HG03558 (cell line): Measurements from ENCODE around the gene SWI5.
"Not testable (repeated sequence)": the region's sequence is repeated elsewhere in the genome, so short reads cannot be mapped to it uniquely, and the experiment has no call there.

Experiments
- ATAC-seq: cut with Tn5 transposase; IDR thresholded peaks from one replicate; pipeline ENCODE4 v1.9.1; 2021; ENCODE audit warnings: moderate number of reproducible peaks; ENCODE audit not compliant: unreplicated experiment; ENCODE audit errors: extremely low read depth

SWI5 gene

DNA sequence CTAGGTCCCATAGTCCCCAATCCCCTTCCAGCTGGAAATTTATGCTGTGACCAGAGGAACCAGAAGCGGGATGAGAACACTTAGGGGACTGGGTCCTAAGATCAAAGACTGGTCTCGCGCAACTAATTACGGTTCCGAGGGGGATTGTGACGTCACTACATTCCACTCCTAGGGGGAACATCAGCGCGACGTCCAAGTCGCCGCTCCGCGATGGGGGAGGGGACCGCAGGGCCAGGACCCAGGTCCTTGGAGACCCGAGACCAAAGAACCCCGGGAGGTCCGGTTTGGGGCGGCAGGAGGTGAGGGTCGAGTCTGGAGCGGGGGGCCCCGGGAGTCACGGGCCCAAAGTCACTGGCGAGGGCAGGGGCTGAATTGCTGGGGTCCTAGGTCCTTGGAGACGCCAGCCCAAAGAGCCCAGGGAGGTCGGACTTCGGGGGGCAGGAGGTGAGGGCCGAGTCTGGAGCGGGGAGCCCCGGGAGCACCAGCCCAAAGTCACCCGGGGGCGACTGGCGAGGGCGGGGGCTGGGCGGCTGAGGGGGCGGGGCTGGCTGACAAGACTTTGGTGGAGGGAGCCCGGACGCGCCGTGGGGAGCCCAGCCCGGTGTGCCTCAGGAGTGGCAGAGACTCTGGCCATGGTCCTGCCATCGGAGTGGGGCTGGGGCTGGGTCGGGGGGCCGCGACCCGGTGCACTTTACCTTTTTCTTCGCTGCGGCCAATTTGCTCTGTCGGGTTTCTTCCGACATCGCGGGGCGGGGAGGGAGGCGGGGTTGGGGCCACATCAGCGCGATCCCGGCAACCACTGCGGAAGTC, 673 bp upstream of the SWI5 start, which contains the start of gene GOLGA2:
Gene GOLGA2 (minus strand): TSS at position 810 of the 810 bp plus-strand sequence. CDS start 31 bp downstream, at position 779.
- no peak for ATAC-seq

DNA sequence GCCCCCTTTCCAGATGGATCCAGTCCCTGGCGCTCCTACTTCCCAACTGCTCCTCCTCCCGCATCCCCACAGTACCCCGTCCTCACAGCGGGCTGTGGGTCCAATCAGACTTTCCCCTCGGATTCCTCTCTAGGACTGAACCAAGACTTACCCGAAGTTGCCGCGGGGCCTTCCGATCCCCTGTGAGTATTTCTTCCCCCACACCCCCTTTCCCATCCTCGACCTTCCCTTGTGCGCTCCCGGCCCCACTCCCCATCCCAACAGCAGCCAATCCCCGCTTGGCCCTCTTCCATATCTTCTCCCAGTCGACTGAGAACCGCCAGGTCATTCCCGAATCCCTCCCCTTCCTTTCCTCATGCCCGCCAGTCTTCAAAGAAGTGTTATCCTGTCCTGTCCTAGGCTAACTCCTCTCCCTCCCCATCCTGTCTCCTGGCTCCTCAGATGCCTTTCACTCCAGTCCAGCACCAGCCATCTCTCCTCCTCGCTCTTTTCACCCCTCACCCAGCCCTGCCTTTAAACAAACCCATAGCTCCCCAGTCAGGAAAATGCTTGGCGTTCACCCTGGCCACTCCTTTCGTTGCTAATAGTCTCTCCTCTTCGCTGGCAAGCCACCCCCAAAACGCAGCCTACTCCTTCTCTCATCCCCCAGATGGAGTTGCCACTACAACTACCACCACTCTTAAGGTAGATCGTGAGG, 646 bp downstream of the SWI5 start:
- no peak for ATAC-seq

DNA sequence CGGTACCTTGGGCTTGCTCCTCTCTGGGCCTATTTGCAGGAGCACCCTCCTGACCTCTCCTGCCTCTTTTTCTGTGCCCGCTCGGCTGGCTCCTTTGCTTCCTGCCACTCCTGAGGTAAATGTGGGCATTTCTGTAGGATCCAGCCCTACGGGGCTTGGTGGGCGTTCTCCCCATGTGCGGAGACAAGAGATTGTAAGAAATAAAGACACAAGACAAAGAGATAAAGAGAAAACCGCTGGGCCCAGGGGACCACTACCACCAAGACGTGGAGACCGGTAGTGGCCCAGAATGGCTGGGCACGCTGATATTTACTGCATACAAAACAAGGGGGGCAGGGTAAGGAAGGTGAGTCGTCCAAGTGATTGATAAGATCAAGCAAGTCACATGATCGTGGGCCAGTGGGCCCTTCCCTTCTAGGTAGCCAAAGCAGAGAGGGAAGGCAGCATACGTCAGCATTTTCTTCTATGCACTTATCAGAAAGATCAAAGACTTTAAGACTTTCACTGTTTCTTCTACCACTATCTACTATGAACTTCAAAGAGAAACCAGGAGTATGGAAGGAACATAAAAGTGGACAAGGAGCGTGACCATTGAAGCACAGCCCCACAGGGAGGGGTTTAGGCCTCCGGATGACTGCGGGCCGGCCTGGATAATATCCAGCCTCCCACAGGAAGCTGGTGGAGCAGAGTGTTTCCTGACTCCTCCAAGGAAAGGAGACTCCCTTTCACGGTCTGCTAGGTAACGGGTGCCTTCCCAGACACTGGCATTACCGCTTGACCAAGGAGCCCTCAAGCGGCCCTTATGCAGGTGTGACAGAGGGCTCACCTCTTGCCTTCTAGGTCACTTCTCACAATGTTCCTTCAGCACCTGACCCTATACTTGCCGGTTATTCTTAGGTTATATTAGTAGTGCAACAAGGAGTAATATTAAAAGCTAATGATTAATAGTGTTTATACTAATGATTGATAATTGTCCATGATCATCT, 3.3 kb downstream of the SWI5 start:
- ATAC-seq: not testable (repeated sequence)

DNA sequence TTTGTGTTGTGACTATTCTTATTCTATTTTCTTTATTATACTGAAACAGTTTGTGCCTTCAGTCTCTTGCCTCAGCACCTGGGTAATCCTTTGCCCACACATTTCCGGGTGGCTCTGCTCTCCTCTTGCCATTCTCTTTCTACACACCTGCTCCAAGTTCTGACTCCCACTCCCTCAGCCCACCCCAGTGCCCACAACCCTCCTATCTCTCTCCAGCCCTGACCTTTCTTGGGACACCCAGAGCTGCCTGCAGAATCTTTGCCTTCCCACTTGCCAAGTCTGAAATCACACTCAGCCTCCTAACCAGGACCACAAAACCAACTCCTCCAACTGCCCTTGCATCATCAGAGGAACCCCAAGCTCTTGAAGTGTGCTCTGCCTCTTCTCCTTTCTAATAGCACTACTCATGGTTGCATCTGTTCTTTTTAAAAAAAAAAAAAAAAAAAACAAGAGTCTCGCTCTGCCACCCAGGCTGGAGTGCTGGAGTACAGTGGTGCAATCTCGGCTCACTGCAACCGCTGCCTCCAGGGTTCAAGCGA, 4.1 kb downstream of the SWI5 start:
- no peak for ATAC-seq

DNA sequence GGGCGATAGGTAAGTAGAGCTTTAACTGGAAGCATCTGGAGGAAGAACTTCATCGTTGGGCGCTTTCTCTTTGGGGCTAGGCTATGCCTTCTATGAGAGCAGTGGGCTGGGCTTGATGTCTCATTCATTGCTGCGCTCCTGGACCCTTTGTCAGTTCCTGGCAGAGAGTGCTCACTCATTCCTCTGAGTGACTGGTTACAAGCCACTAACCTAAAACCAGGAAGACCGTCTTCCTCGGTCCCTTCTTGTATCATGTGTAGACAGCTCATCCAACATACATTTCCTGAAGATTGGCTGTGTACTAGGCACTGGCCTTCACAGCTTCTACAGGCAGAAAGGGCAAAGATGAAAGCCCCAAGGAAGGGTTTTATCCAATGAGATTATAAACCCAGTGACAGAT, 6.4 kb downstream of the SWI5 start:
- ATAC-seq: no peak

DNA sequence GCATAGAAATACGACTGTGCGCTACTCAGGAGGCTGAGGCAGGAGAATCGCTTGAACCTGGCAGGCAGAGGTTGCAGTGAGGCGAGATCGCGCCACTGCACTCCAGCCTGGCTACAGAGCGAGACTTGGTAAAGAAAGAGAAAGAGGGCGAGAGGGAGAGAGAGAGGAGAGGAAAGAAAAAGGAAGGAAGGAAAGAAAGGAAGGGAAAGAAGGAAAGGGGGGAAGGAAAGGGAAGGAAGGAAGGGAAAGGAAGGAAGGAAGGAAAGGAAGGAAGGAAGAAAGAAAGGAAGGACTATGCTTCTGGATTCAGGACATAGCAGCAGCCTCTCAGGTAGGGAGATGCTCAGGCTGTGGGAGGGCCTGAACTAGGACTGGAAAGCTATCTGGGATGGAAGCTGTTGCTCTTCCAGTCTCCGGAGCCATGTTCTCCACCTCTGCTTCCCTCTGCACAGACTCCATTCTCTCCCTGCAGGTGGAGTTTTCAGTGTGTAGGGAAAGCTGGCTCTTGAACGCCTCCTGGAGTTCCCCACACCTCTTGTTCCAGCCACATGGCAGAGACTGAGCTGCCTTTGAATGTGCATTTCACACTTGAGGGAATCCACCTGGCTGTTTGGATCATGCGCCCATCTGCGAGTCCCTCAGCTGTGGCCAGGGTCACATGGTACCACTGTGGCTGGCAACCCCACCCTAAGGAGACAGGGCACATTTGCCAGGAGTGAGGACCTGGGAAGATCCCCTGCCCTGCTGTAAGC, 9.1 kb downstream of the SWI5 start:
- ATAC-seq: no peak

DNA sequence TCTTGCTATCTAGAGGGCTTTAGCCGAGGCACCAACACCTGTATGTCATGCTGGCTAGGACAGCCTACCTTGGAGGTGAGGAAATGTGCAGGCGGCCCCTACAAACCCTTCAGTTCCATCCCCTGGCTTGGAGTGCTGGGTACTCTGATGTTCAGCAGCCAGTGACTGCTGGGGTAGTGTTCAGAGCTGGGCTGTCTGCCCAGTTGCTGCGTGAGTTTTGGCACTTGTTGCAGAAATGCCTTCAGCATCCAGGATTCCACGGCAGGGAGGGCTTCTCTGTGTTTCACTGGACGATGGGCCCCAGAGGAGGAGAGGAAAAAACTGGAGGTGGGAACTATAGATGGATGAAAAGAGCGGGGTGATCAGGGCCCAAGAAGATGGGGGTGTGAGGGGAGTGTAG, 10.4 kb downstream of the SWI5 start:
- ATAC-seq: no peak

DNA sequence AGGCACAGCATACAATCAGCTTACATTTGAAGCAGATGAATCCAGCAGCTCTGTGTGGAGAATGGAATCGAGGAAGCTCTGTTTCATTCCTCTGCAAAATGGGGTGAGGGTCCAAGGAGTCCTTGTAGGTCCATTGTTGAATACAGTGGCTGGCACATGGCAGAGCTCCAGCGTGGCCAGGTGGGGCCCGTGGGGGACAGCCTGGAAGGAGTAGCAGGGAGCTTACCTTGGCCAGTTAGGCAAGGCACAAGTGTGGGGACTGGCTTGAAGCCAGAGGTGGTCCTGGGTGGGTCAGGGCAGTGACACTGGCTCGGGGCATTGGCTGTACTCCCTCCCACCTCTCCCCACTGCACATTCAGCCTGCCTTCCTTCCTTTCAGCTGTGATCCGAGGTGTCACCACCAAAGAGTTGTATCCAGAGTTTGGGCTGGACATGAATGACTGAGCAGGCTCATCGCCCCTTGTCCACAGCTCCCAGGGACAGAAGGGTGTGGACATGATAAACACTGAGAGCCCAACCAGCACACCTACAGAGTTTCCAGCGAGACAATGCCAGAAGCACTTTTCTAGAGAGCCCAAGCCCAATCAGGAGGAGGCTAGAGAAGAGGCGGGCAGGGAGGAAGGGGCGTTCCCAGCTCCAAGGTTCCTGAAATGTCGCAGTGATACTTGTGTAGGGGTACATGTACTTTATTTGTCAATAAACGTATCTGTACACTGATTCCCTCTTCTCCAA, 12.4 kb downstream of the SWI5 start:
- no peak for ATAC-seq

DNA sequence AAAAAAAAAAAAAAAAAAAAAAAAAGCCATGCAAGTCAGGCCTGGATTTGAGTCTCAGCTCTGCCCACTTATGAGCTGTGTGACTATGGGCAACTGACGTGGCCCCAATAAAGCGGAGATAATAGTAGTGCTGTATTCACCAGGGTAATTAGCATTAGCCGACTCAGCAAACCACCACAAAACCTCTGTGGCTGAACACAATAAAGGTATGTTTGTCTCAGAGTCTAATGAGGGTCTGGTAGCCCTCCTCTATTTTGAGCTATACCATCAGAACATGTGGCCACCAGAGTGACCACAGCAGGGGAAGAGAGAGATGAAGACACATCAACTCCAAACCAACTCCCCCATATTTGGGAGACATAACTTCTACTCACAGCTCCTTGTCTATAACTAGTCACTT, 15.9 kb downstream of the SWI5 start:
- no peak for ATAC-seq

DNA sequence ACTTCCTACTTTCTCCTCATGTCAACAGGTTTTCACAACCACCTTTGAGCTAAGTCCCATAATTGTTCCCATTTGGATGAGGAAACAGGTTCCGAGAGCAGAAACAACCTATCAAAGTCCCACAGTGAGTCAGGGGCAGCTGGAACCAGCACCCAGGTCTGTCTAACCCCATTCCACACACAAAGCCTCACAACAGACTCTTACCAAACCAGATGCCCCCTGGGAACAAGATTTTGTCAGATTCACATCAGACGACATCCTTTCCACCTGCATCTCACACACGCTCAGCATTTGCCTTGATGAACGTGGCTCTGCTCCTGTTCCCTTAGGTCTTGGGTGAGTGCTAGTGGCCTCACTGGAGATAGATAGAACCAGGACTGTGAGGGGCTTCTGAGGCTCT, 17.0 kb downstream of the SWI5 start:
- ATAC-seq: no peak

DNA sequence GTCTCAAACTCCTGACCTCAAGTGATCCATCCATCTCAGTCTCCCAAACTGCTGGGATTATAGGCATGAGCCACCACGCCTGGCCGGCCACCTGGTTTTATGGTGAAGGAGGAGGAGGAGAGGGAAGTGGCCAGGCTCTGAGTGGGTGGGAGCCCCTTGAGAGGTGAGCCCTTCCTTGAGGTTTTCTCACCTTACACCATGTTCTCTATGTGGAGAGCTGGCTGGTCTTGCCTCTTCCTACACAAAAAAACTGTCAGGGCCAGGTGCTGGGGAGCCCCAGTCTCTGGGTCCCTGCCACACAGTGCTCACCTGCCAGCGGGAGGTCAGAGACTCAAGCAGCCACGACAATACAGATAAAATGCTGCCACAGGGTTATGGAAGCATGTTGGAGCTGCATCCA, 18.1 kb downstream of the SWI5 start:
- no peak for ATAC-seq

DNA sequence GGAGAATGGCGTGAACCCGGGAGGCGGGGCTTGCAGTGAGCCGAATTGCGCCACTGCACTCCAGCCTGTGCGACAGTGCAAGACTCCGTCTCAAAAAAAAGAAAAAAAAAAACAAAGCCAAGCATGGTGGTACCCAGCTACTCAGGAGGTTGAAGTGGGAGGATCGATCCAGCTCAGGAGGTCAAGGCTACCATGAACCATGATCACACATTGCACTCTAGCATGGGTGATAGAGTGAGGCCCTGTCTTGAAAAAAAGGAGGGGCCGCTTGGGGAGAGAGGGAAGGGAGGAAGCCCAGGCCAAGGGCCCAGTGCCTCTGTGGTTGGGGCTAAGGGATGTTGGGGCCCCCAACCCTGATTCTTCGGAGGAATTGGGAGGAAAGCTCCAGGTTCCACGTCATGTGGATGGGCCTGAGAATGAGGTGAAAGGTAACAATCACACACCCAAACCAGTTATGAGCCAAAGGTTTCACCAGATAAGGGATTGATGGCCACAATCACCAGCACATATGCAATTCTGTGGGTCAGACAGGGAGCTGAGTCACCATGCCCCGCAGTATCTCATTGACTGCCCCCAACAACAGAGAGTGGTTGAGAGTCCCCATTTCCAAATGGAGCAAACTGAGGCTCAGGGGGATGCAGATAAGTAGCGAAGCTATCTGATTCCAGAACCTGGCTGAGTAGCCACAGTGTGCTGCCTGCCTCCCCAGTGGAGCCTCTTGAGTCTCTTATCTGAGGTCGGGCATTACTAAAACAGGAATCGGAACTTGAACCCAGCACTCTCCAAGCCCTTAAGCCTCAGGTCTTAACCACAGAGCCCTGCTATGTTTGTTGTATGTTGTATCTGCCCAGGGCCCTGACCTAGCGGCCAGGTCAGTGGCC, 20.5 kb downstream of the SWI5 start:
- ATAC-seq: no peak

DNA sequence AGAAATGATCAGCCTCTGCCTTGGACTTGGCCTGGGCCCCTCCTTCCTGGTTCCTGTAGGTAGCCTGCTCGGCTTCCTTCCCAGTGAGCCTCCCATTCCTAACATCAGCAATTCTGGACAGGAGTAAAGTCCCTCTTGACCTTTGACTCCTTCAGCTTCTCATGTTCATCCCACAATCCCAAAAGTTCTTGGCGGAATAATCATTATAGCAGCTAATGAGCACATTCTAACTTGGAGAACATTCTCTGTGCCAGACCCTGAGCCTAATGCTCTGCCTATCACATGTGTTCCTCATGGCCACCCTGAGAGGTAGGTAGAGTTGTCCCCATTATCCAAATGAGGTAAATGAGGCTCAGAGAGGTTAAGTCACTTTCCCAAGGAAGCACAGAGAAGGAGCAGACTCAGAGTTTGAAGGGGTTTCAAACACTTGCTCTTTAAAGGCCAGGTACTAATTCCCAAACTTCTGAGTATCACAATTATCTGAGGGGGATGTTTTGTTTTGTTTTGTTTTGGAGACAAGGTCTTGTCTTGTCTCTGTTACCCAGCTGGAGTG, 21.2 kb downstream of the SWI5 start:
- ATAC-seq: no peak

DNA sequence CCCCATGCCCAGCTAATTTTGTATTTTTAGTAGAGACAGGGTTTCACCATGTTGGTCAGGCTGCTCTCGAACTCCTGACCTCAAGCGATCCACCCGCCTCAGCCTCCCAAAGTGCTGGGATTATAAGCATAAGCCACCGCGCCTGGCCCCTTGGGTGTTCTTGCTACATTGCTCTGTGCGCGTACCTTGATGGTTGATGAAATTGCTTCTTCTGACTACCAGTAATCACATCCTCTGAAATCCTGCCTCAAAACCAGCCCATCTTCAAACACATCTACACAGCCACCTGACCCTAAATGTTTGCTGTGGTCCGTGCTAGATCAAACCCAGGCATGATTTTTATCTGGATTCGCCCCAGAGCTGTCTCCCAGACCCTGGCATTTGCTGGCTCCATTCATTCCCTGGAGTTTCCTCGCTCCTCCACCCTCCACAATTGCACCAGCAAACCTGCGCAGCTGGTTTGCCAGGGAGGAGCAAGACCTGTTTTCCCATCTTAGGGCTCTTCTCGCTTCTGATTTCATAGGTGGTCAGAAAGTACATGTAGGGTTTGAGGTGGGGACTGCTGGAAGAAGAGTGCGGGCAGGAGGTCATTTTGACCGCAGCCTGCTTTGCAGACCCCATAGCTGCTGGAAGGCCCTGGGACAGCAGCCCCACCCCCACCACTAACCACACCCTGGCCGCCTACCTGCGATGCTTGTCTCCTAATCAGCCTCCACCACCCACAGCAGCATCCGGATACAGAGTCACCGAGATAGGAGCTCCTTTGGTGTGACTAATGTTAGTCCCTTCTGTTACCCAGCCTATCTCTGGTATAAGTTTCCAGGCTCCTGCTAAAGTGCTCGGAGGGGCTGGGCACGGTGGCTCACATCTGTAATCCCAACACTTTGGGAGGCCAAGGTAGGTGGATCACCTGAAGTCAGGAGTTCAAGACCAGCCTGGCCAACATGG, 22.7 kb downstream of the SWI5 start:
- ATAC-seq: no peak

DNA sequence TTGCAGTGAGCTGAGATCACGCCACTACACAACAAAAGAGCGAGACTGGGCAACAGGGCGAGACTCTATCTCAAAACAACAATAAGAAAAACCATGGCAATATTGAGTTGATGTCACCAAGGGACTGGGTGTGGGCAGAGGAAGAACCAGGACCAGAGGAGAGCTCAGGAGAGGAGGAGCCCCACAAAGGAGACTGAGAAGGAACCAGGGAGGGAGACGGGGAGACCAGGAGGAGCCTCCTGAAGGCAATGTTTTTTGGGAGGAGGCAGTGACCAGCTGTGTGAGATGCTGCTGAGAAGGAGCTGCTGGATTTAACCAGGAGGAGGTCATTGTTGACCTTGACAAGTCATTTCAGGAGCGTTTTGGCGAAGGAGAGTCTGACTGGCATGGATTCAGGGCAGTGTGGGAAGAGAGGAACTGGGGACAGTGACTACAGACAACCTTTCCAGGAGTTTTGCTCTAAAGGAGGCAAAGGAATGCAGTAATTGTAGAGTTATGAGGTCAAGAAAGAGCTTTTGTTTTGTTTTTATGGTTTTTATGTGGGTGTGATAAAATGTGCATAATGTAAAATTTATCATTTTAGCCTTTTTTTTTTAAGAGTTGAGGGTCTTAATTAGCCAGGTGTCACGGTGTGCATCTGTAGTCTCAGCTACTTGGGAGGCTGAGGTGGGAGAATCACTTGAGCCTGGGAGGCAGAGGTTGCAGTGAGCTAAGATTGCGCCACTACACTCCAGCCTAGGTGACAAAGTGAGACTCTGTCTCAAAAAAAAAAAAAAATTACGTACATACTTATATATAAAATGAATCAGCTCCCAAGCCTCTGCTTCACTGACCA, 28.3 kb downstream of the SWI5 start:
- ATAC-seq: no peak

DNA sequence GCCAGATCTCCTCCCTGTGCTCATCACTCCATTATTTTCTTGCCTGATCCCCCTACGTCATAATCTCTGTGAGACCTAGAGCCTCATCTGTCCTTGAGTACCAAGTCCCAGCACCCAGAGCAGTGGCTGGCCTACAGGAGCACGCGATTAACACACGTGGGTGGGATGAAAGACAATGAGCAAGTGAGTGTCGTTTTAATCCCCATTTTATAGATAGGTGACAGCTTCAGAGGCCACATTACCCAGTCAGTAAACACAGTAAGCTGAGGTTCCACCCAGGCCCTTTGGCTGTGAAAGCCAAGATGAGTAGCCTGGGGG, 28.9 kb downstream of the SWI5 start:
- no peak for ATAC-seq
